Fibroblast of the aortic adventitia (primary cell): ENCODE results near the gene MYO16. TPM values are rescaled to one million over a fixed set of nuclear protein-coding genes. Genes with fewer than 3 reads are reported as not detected.
"Not testable (repeated sequence)": the region's sequence is repeated elsewhere in the genome, so short reads cannot be mapped to it uniquely, and the experiment has no call there.

ENCODE experiments used
- DNase-seq: peaks from one replicate; pipeline ENCODE4 v3.0.0-alpha.2; 2010; ENCODE audit warnings: low read depth
- H3K4me3 ChIP-seq: 2 replicates; pipeline ENCODE4 v1.5.1; 2011; ENCODE audit warnings: low read depth, mild to moderate bottlenecking, control low read depth, low read length, moderate library complexity
- CTCF ChIP-seq: IDR thresholded peaks from 2 replicates; pipeline ENCODE4 v1.5.1; 2011; ENCODE audit warnings: mild to moderate bottlenecking, low read length, control low read depth, inconsistent platforms; ENCODE audit not compliant: insufficient read depth
- total RNA-seq: library from RNA; depleted of rRNA; stranded (reverse); fragments of >200 nt; gene quantifications from 2 replicates; pipeline ENCODE4 v1.2.3, GENCODE V29; 2012; ENCODE audit warnings: low replicate concordance

The MYO16 gene
- total RNA-seq, 1 donor, result under 0.01 TPM

- no peak overlapping the region for H3K4me3 ChIP-seq
- no peak for DNase-seq
- no peak for TF ChIP-seq CTCF
These were observed 282.4 kb downstream of the MYO16 start for GRCh38 chr13:108911807-108912206.

GRCh38 chr13:108913731-108914130 lies 284.3 kb downstream of the MYO16 start:
- not testable (repeated sequence) for DNase-seq, H3K4me3 ChIP-seq

DNA sequence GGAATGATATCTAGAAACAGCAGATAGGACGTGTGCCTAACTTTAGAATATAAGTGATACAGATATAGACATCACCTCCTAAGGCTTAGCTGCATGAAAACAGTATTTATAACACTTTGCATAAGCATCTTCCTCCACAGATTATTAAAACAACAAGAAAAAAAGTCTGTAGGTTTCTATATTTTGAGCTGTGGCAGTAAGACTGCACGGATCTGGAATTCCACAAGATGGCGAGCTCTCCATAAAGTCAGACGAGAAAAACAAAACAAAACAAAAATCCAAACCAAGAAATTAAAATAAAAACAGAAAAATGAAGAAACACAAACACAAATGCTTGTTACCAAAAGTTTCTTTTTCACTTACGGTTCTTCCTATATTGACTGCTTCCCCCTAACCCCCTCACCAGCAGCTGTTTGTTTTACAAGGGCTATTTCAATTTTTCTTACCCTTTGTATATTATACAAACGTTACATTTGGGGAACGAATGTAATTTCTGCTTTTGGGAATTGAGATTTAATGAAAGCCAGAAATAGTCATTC lies 285.8 kb downstream of the MYO16 start:
- peak; percentile 79 for TF ChIP-seq CTCF
- H3K4me3 ChIP-seq, result peak overlapping the region; percentile 42
- peak; percentile 76 for DNase-seq

- DNase-seq, result peak; percentile 96
- H3K4me3 ChIP-seq, result peak overlapping the region; percentile 42
- no peak for TF ChIP-seq CTCF
These were observed 286.5 kb downstream of the MYO16 start for GRCh38 chr13:108915634-108916512.

DNA sequence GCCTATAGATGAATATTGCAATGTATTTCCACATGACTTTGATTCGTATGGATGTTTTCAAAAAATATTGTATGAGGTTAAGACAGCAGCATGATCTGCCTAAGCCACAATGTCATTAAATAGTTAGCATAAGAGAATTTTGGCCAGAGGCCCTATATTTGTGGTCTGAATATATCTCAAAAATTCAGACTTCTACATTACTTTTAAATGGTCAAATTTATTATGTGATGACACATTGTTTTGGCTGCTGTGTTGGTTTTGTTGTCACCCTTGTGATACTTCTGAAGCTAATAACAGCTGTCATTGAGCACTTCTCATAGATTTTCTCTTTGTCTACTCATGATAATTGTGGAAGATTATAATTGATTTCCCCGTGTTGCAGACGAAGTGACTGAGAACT lies 288.2 kb downstream of the MYO16 start:
- TF ChIP-seq CTCF, result no peak
- DNase-seq, result peak; percentile 73

DNA sequence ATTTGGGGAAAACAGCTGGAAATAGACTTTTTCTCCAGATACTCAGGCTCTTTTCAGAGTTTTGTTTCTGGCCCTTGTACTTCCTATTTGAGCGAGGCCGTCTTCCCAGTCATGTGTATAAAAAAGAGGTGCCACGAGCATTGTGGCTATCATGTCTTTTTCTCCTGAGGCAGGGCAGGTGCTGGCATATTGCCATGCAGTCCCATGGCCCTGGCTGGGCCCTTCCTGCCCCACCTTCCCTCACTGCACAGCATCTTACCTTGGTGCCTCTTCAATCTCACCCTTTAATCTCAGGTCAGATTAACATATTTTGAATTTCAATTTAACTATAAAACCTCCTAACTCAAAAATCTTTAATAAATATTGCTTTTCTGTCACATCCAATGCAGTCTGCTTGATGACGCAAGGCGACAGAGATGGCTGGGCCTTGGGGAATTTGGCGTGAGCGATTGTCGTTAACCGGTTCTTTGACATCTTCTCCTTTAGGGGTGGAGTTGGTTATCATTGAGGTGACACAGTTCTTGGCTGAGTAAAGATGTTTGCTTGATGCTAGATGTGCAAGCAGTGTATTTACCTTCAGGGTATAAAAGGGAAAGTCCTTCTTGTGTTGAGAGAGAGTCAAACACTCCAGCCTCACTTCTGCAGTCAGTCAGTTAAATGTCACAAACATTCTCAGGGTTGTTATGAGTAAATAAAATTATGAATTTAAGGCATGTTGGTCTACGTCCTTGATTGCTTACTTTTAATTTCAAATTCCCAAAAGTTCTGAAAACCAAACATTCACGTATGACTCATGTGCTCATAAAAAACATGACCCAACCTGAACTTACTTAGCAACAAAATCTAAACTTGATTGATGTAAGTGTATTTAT lies 289.9 kb downstream of the MYO16 start:
- no peak for TF ChIP-seq CTCF
- no peak for DNase-seq
- no peak overlapping the region for H3K4me3 ChIP-seq

More for the DNA sequence above, 288.2 kb downstream of the MYO16 start:
- no peak overlapping the region for H3K4me3 ChIP-seq

GRCh38 chr13:108920137-108920536 lies 290.7 kb downstream of the MYO16 start:
- H3K4me3 ChIP-seq, result no peak overlapping the region
- DNase-seq, result no peak
- TF ChIP-seq CTCF, result no peak
